ENCODE results near the gene CBLN3. TPM values are rescaled to one million over a fixed set of nuclear protein-coding genes. Genes with fewer than 3 reads are reported as not detected.

CBLN3 gene
- total RNA-seq, 1 experiment from 2014 or later: 2.0 TPM

DNA sequence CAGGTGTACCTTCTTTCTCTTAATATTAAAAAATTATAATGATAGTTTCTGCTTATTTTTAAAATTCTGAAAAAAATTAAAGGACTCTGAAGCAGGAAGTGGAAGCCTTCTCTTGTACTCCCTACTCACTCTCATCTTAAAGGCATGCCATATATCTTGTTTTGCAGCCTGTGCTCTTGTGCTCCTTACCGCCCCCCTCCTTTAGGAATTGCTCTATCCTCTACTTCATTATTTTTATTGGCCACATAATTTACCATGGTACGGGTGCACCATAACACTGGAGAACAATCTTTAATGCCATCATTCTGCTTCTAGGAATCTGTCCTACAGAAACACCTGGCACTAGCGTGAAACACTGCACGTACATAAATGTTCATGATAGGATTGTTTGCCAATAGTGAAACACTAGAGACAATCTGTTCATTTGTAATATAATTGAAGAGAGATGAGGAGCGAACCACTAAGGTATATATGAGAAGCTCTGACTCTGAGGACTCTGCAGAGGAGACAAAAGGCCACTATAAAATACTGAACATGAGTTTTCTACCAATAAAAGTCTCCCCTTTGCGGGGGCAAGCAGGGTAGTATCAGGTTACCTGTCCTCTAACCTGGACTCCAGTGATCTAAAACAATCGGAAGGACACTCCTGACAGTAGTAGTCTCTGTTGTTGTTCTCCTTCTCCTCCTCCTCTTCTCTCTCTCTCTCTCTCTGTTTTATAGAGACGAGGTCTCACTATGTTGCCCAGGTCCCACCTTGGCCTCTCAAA lies 37.0 kb downstream of the CBLN3 start:
- TF ChIP-seq POLR2AphosphoS5 (IDR thresholded peaks at IDR 0.05; ENCODE audit: low read depth, low read length): peak; percentile 41; the same call in 1 of the 2 replicates
- peak; percentile 18; the same call in 1 of the 2 replicates for TF ChIP-seq CBX3 (IDR thresholded peaks at IDR 0.05; ENCODE audit: low read depth)
- TF ChIP-seq YY1 (IDR thresholded peaks at IDR 0.05; ENCODE audit: extremely low read depth, insufficient replicate concordance, low read depth, low read length): peak; percentile 9
- no peak for TF ChIP-seq POLR2A (IDR thresholded peaks at IDR 0.05; ENCODE audit: borderline replicate concordance, extremely low read depth, insufficient read depth, insufficient read length)
- peak; percentile 14; the same call in 1 of the 2 replicates for TF ChIP-seq JUND (IDR thresholded peaks at IDR 0.05)
- TF ChIP-seq SP1 (IDR thresholded peaks at IDR 0.05; ENCODE audit: low read depth): peak; percentile 43
- TF ChIP-seq, protein P1, sequence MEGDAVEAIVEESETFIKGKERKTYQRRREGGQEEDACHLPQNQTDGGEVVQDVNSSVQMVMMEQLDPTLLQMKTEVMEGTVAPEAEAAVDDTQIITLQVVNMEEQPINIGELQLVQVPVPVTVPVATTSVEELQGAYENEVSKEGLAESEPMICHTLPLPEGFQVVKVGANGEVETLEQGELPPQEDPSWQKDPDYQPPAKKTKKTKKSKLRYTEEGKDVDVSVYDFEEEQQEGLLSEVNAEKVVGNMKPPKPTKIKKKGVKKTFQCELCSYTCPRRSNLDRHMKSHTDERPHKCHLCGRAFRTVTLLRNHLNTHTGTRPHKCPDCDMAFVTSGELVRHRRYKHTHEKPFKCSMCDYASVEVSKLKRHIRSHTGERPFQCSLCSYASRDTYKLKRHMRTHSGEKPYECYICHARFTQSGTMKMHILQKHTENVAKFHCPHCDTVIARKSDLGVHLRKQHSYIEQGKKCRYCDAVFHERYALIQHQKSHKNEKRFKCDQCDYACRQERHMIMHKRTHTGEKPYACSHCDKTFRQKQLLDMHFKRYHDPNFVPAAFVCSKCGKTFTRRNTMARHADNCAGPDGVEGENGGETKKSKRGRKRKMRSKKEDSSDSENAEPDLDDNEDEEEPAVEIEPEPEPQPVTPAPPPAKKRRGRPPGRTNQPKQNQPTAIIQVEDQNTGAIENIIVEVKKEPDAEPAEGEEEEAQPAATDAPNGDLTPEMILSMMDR (IDR thresholded peaks at IDR 0.05 in 2 of 3, conservative IDR thresholded peaks at IDR 0.05 in 1 of 3; ENCODE audit: borderline replicate concordance in 1 of 3, insufficient read depth in 1 of 3, low read depth in 2 of 3, low read length in 2 of 3): peak; percentile 25 to 45 (median 26); a peak in 4 of 6 replicates
- peak; percentile 26; the same call in 1 of the 2 replicates for TF ChIP-seq CEBPB (IDR thresholded peaks at IDR 0.05; ENCODE audit: low read depth)
- TF ChIP-seq, protein P2, sequence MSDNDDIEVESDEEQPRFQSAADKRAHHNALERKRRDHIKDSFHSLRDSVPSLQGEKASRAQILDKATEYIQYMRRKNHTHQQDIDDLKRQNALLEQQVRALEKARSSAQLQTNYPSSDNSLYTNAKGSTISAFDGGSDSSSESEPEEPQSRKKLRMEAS (IDR thresholded peaks at IDR 0.05): no peak
- Histone ChIP-seq H2AFZ (ENCODE audit: low read depth, low read length, poor library complexity, severe bottlenecking) (peak overlapping the region; percentile 91), H3K9ac (ENCODE audit: low read length) (peak overlapping the region; percentile 55), H3K4me3 (replicated peaks in 1 of 2; ENCODE audit: low read depth in 1 of 2, low read length in 2 of 2) (peak overlapping the region; percentile 37 to 56), H3K79me2 (ENCODE audit: insufficient read depth, low read length) (no peaks in the 10 kb centered on the region), H3K4me1 (ENCODE audit: control insufficient read depth in 1 of 2, insufficient read depth in 2 of 2, low read length in 2 of 2) (peaks cover 20 to 29% of the 10 kb centered on the region in 2 experiments), H3K9me2 (ENCODE audit: insufficient read depth) (no peaks in the 10 kb centered on the region), H3K27me3 (ENCODE audit: insufficient read depth, low read length) (no peaks in the 10 kb centered on the region), H4K20me1 (ENCODE audit: insufficient read depth) (no peaks in the 10 kb centered on the region), H3K9me3 (ENCODE audit: control insufficient read depth in 1 of 2, insufficient read depth in 1 of 2, low read depth in 1 of 2, low read length in 2 of 2) (no peaks in the 10 kb centered on the region), H3K4me2 (ENCODE audit: low read length) (peak overlapping the region; percentile 72), H3K36me3 (ENCODE audit: control insufficient read depth in 1 of 2, insufficient read depth in 2 of 2, low read length in 2 of 2) (no peaks in the 10 kb centered on the region), H3K27ac (ENCODE audit: low read depth, low read length) (peak overlapping the region; percentile 74)
- peak; percentile 62 for DNase-seq (ENCODE audit: low read depth, low spot score)
- TSS peak; percentile 84 for BruUV-seq (replicated peaks)
- CTCF ChIA-PET: no interaction called here
- RAD21 ChIA-PET (ENCODE audit: low non-redundant PET in 1 of 2, low total read pairs in 2 of 2, uncharacterized antibody in 2 of 2, unreplicated experiment in 2 of 2): no interaction called here
- ATAC-seq: peak; percentile 92
- POLR2A ChIA-PET: interaction anchor here (1.0 kb wide), 1 partner anchor 39 kb away, joined by 6 read pairs; no protein-coding TSS in a partner anchor
- intact Hi-C loops (cut with micrococcal nuclease): loop anchor here (1.0 kb wide), 1 partner anchor 25 kb away; no protein-coding TSS in a partner anchor
